ENCODE data around the gene HOXA11. TPM values are rescaled to one million over a fixed set of nuclear protein-coding genes. Genes with fewer than 3 reads are reported as not detected.

HOXA11 gene
- total RNA-seq, 1 experiment from 2014 or later: not detected

DNA sequence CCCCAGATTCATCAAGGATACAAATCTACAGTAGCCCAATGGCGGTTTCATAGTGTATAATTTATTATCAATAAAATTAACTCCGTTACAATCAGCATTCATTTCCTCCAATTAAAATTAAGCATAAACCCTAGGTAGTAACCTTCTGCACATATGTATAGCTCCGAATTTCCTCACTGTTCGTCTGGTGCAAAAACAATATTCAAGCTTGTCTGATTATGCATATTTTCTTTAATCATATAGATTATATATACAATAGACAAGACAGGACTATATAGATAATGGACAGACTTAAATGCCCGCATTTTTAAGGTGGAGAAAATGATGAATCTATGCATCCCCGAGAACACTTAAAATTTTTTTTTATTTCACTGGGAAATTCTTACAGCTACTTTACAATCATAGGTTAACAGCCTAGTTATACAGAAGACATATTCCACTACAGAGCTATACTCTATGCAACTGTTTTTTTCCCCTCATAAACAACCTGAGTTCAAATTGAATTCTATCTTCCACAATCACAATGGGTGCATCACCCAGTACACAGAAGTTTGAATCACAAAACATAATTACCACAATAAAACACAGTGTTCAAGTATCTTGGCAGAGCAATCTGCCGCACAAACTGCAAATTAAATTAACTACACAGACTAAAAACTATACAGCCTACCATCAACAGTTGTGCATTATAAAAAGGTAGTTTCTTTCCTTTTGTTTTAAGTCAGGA lies 22.3 kb downstream of the HOXA11 start:
- H3K4me1 Mint-ChIP-seq: peaks cover 0 to 12% of the 10 kb centered on the region in 2 experiments; a peak in 3 of 4 replicates
- no peak overlapping the region for H3K4me3 Mint-ChIP-seq
- Histone ChIP-seq H4K8ac (replicated peaks; ENCODE audit: insufficient read length, low read depth, low read length) (no peak overlapping the region), H3T11ph (ENCODE audit: low read length) (no peak overlapping the region), H4K91ac (ENCODE audit: insufficient read length, low read depth, low read length) (no peak overlapping the region), H3K4me1 (ENCODE audit: insufficient read depth, low read length) (no peaks in the 10 kb centered on the region), H3K9me3 (ENCODE audit: control insufficient read depth, low read depth, low read length) (no peaks in the 10 kb centered on the region), H3K14ac (ENCODE audit: insufficient read depth, low read length) (no peak overlapping the region), H3K79me1 (ENCODE audit: insufficient read depth, low read depth, low read length, poor library complexity, severe bottlenecking) (no peaks in the 10 kb centered on the region), H3K23ac (ENCODE audit: insufficient read length, low read depth, low read length) (no peak overlapping the region), H2AFZ (ENCODE audit: low read length) (no peak overlapping the region), H3K56ac (ENCODE audit: insufficient read length, low read depth, low read length) (no peak overlapping the region), H2BK120ac (ENCODE audit: low read depth, low read length, poor library complexity, severe bottlenecking) (no peak overlapping the region), H3K79me2 (ENCODE audit: insufficient read depth, low read length) (no peaks in the 10 kb centered on the region), H2BK12ac (ENCODE audit: insufficient read length, low read depth, low read length) (no peak overlapping the region), H2AK5ac (ENCODE audit: insufficient read length, low read length) (no peak overlapping the region), H3K23me2 (ENCODE audit: insufficient read length, low read depth, low read length, poor library complexity, severe bottlenecking) (no peaks in the 10 kb centered on the region), H3K9ac (ENCODE audit: extremely low read depth, insufficient read length, low read length) (no peak overlapping the region), H3K18ac (ENCODE audit: insufficient read length, low read depth, low read length) (no peak overlapping the region), H3K4me2 (ENCODE audit: insufficient read depth, insufficient read length, low read length) (no peak overlapping the region), H3K27me3 (ENCODE audit: insufficient read depth, low read length) (peaks cover 97% of the 10 kb centered on the region), H3K4ac (ENCODE audit: low read depth, low read length) (no peak overlapping the region), H4K20me1 (ENCODE audit: control insufficient read depth, insufficient read depth, insufficient read length) (no peaks in the 10 kb centered on the region), H2BK5ac (ENCODE audit: insufficient read length, low read length) (no peak overlapping the region), H2BK15ac (ENCODE audit: low read depth, low read length) (no peak overlapping the region), H2BK20ac (ENCODE audit: low read depth, low read length, poor library complexity, severe bottlenecking) (no peak overlapping the region), H3K27ac (ENCODE audit: insufficient read length, low read depth, low read length) (no peak overlapping the region), H4K5ac (ENCODE audit: insufficient read length, low read depth, low read length) (no peak overlapping the region)
- H3K27me3 Mint-ChIP-seq (ENCODE audit: low read depth): peaks cover 98% of the 10 kb centered on the region
- no CpG with 5 or more reads among the region's 7 CpGs for WGBS (ENCODE audit: extremely low coverage, insufficient read length, low lambda C conversion rate)
- H3K9me3 Mint-ChIP-seq: peaks cover 7 to 13% of the 10 kb centered on the region in 2 experiments
- DNase-seq: no peak
- TF ChIP-seq, protein P1, sequence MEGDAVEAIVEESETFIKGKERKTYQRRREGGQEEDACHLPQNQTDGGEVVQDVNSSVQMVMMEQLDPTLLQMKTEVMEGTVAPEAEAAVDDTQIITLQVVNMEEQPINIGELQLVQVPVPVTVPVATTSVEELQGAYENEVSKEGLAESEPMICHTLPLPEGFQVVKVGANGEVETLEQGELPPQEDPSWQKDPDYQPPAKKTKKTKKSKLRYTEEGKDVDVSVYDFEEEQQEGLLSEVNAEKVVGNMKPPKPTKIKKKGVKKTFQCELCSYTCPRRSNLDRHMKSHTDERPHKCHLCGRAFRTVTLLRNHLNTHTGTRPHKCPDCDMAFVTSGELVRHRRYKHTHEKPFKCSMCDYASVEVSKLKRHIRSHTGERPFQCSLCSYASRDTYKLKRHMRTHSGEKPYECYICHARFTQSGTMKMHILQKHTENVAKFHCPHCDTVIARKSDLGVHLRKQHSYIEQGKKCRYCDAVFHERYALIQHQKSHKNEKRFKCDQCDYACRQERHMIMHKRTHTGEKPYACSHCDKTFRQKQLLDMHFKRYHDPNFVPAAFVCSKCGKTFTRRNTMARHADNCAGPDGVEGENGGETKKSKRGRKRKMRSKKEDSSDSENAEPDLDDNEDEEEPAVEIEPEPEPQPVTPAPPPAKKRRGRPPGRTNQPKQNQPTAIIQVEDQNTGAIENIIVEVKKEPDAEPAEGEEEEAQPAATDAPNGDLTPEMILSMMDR (conservative IDR thresholded peaks at IDR 0.05): no peak
- no peaks in the 10 kb centered on the region; a peak in 1 of 7 replicates for H3K36me3 Mint-ChIP-seq (ENCODE audit: insufficient read depth in 1 of 3, low read depth in 3 of 3)
- H3K27ac Mint-ChIP-seq: no peak overlapping the region

Measured in H9 (cell line).